ENCODE results near the gene TFDP1. TPM values are rescaled to one million over a fixed set of nuclear protein-coding genes. Genes with fewer than 3 reads are reported as not detected.
"Not testable (repeated sequence)": the region's sequence is repeated elsewhere in the genome, so short reads cannot be mapped to it uniquely, and the experiment has no call there.

Gene TFDP1
- polyA plus RNA-seq, 3 donors: 30.3 to 54.0 (median 37.6) TPM

- Histone ChIP-seq H3K27me3 (ENCODE audit: control insufficient read depth in 2 of 2, insufficient read depth in 2 of 2, low read length in 2 of 2) (no peaks in the 10 kb centered on the region), H3K9me3 (replicated peaks in 1 of 2; ENCODE audit: control insufficient read depth in 1 of 2, insufficient read depth in 1 of 2, low read length in 2 of 2) (no peaks in the 10 kb centered on the region), H3K4me3 (replicated peaks in 1 of 3; ENCODE audit: low read depth in 2 of 3, low read length in 3 of 3) (no peak overlapping the region), H3K27ac (ENCODE audit: low read depth in 1 of 2, low read length in 2 of 2) (no peak overlapping the region), H4K20me1 (ENCODE audit: insufficient read depth, low read length) (no peaks in the 10 kb centered on the region), H3K4me2 (replicated peaks; ENCODE audit: extremely low read depth, low read length, poor library complexity, severe bottlenecking) (no peak overlapping the region), H3K36me3 (replicated peaks in 1 of 2; ENCODE audit: control insufficient read depth in 1 of 2, insufficient read depth in 2 of 2, low read length in 2 of 2) (no peaks in the 10 kb centered on the region), H3K4me1 (ENCODE audit: control insufficient read depth in 1 of 2, insufficient read depth in 2 of 2, low read length in 2 of 2) (peaks cover 14 to 15% of the 10 kb centered on the region in 2 donors), H2AFZ (ENCODE audit: insufficient read depth, low read depth, low read length, poor library complexity, severe bottlenecking) (peak overlapping the region; percentile 4), H3K79me2 (ENCODE audit: insufficient read depth, low read length) (no peaks in the 10 kb centered on the region), H3K9ac (ENCODE audit: insufficient read depth, low read length, poor library complexity, severe bottlenecking) (no peak overlapping the region)
- Mint-ChIP-seq H3K27me3 (ENCODE audit: low read depth in 3 of 3) (peaks cover 8 to 17% (median 13%) of the 10 kb centered on the region in 3 donors), H3K4me1 (peaks cover 23% of the 10 kb centered on the region), H3K4me3 (no peak overlapping the region), H3K36me3 (no peaks in the 10 kb centered on the region), H3K9me3 (peaks cover 0 to 3% (median 0%) of the 10 kb centered on the region in 7 donors), H3K27ac (peak overlapping the region in 1 of 7 donors; percentile 40)
- DNase-seq: no peak
- 69% methylated on average over 6 of the region's 7 CpGs for WGBS (ENCODE audit: insufficient coverage)
- TF ChIP-seq, protein P1, sequence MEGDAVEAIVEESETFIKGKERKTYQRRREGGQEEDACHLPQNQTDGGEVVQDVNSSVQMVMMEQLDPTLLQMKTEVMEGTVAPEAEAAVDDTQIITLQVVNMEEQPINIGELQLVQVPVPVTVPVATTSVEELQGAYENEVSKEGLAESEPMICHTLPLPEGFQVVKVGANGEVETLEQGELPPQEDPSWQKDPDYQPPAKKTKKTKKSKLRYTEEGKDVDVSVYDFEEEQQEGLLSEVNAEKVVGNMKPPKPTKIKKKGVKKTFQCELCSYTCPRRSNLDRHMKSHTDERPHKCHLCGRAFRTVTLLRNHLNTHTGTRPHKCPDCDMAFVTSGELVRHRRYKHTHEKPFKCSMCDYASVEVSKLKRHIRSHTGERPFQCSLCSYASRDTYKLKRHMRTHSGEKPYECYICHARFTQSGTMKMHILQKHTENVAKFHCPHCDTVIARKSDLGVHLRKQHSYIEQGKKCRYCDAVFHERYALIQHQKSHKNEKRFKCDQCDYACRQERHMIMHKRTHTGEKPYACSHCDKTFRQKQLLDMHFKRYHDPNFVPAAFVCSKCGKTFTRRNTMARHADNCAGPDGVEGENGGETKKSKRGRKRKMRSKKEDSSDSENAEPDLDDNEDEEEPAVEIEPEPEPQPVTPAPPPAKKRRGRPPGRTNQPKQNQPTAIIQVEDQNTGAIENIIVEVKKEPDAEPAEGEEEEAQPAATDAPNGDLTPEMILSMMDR (IDR thresholded peaks at IDR 0.05): no peak
- intact Hi-C loops (cut with micrococcal nuclease): no loop called here
These were observed 21.7 kb upstream of the TFDP1 start for GRCh38 chr13:113562844-113563243.

- H3K27me3 ChIP-seq (ENCODE audit: control insufficient read depth in 2 of 2, insufficient read depth in 2 of 2, low read length in 2 of 2); H2AFZ ChIP-seq (ENCODE audit: insufficient read depth, low read depth, low read length, poor library complexity, severe bottlenecking); H3K4me2 ChIP-seq (replicated peaks; ENCODE audit: extremely low read depth, low read length, poor library complexity, severe bottlenecking); H3K9me3 ChIP-seq (replicated peaks in 1 of 2; ENCODE audit: control insufficient read depth in 1 of 2, insufficient read depth in 1 of 2, low read length in 2 of 2); intact Hi-C loops (cut with micrococcal nuclease); H3K79me2 ChIP-seq (ENCODE audit: insufficient read depth, low read length); H3K4me3 Mint-ChIP-seq; H3K9me3 Mint-ChIP-seq; H3K4me3 ChIP-seq (replicated peaks in 1 of 3; ENCODE audit: low read depth in 2 of 3, low read length in 3 of 3); H3K4me1 ChIP-seq (ENCODE audit: control insufficient read depth in 1 of 2, insufficient read depth in 2 of 2, low read length in 2 of 2); DNase-seq; H3K36me3 Mint-ChIP-seq; H3K9ac ChIP-seq (ENCODE audit: insufficient read depth, low read length, poor library complexity, severe bottlenecking); H4K20me1 ChIP-seq (ENCODE audit: insufficient read depth, low read length); H3K36me3 ChIP-seq (replicated peaks in 1 of 2; ENCODE audit: control insufficient read depth in 1 of 2, insufficient read depth in 2 of 2, low read length in 2 of 2); H3K27ac Mint-ChIP-seq; H3K27ac ChIP-seq (ENCODE audit: low read depth in 1 of 2, low read length in 2 of 2): not testable (repeated sequence)
- 31% methylated on average over 1 of the region's 4 CpGs for WGBS (ENCODE audit: insufficient coverage)
- Mint-ChIP-seq H3K27me3 (ENCODE audit: low read depth in 3 of 3) (peaks cover 9 to 17% (median 13%) of the 10 kb centered on the region in 3 donors), H3K4me1 (peaks cover 17% of the 10 kb centered on the region)
These were observed 21.0 kb upstream of the TFDP1 start for GRCh38 chr13:113563511-113563910.

Measured in CD14-positive monocyte (primary cell).